ENCODE data around the gene ATP11A. TPM values are rescaled to one million over a fixed set of nuclear protein-coding genes. Genes with fewer than 3 reads are reported as not detected.

ATP11A gene
- total and polyA plus RNA-seq, 2 experiments from 2014 or later = 12.3 to 52.6 TPM

GRCh38 chr13:112918746-112919145, 228.9 kb downstream of the ATP11A start (continued):
- TF ChIP-seq ZNF462 (CRISPR knock-in tag; IDR thresholded peaks at IDR 0.05) (no peak), ZNF331 (CRISPR knock-in tag; IDR thresholded peaks at IDR 0.05; ENCODE audit: low read depth) (no peak), CTCF (conservative IDR thresholded peaks at IDR 0.05; ENCODE audit: low read depth in 2 of 2) (no peak), POLR2AphosphoS5 (IDR thresholded peaks at IDR 0.05; ENCODE audit: low read depth) (no peak)

GRCh38 chr13:112923962-112924361, 234.1 kb downstream of the ATP11A start:
- H4K20me1 ChIP-seq (replicated peaks; ENCODE audit: insufficient read depth) = no peaks in the 10 kb centered on the region
- no peak overlapping the region for H3K4me2 ChIP-seq
- Mint-ChIP-seq H3K4me1 (peaks cover 9% of the 10 kb centered on the region), H3K27ac (no peak overlapping the region), H3K4me3 (no peak overlapping the region), H3K36me3 (ENCODE audit: low read depth) (peaks cover 12% of the 10 kb centered on the region), H3K27me3 (ENCODE audit: insufficient read depth, low read depth, poor library complexity) (peaks cover 1% of the 10 kb centered on the region), H3K9me3 (peaks cover 7% of the 10 kb centered on the region; the same call in 2 of the 3 replicates)
- H3K4me3 ChIP-seq = no peak overlapping the region
- H3K9me2 ChIP-seq (ENCODE audit: insufficient read depth) = no peaks in the 10 kb centered on the region
- no peaks in the 10 kb centered on the region for H3K27me3 ChIP-seq (ENCODE audit: insufficient read depth)
- ATAC-seq (no peak), DNase-seq (ENCODE audit: low spot score) (no peak)
- no peak overlapping the region for H3K27ac ChIP-seq (ENCODE audit: low read depth)
- H3K4me1 ChIP-seq (ENCODE audit: insufficient read depth) = peaks cover 4% of the 10 kb centered on the region; the same call in 1 of the 2 replicates
- no peaks in the 10 kb centered on the region for H3F3A ChIP-seq (replicated peaks; ENCODE audit: low read depth)
- no peaks in the 10 kb centered on the region for H3K79me2 ChIP-seq (replicated peaks; ENCODE audit: insufficient read depth)
- no peak overlapping the region for H2AFZ ChIP-seq
- H3K36me3 ChIP-seq (ENCODE audit: insufficient read depth) = no peaks in the 10 kb centered on the region; the same call in 1 of the 2 replicates
- TF ChIP-seq ZNF462 (CRISPR knock-in tag; IDR thresholded peaks at IDR 0.05) (no peak), POLR2AphosphoS5 (IDR thresholded peaks at IDR 0.05; ENCODE audit: low read depth) (no peak), STAT1 (IDR thresholded peaks at IDR 0.05; ENCODE audit: unreplicated experiment) (no peak), ZNF114 (CRISPR knock-in tag; IDR thresholded peaks at IDR 0.05) (no peak), ETS1 (IDR thresholded peaks at IDR 0.05) (no peak)

All from GM23338 (cell line).